Gastroesophageal sphincter (tissue), 4 donors: ENCODE results near the gene AGRP. TPM values are rescaled to one million over a fixed set of nuclear protein-coding genes. Genes with fewer than 3 reads are reported as not detected.
"Not testable (repeated sequence)": the region's sequence is repeated elsewhere in the genome, so short reads cannot be mapped to it uniquely, and the experiment has no call there.

ENCODE experiments used
- ATAC-seq: fragments of 150-250 bp; one replicate; pipeline ENCODE4 v1.9.1; 2016; ENCODE audit warnings: mild to moderate bottlenecking, moderate library complexity
- H3K27ac ChIP-seq, 4 donors: fragments of 200-600 bp; sonication (generic) in 3 of 4; 1 replicate in 3 of 4; 2 replicates in 1 of 4; pipeline ENCODE4 v1.5.1; 2016 to 2019
- H3K27me3 ChIP-seq: fragments of 200-600 bp; sonication (generic); one replicate; pipeline ENCODE4 v1.5.1; 2019
- H3K36me3 ChIP-seq, 2 donors: fragments of 200-600 bp; sonication (generic); one replicate each; pipeline ENCODE4 v1.5.1; 2019; ENCODE audit warnings: control low read depth in 1 of 2
- H3K4me1 ChIP-seq, 3 donors: fragments of 200-600 bp; sonication (generic); 1 replicate in 2 of 3; 2 replicates in 1 of 3; pipeline ENCODE4 v1.5.1; 2016 to 2019; ENCODE audit warnings: control low read depth in 2 of 3
- H3K4me3 ChIP-seq, 2 donors: fragments of 200-600 bp; sonication (generic); one replicate each; pipeline ENCODE4 v1.5.1; 2019; ENCODE audit warnings: mild to moderate bottlenecking in 1 of 2, moderate library complexity in 1 of 2
- H3K9me3 ChIP-seq, 3 donors: fragments of 200-600 bp; sonication (generic); one replicate each; pipeline ENCODE4 v1.5.1; 2017 to 2019; ENCODE audit warnings: control low read depth in 2 of 3
- CTCF ChIP-seq, 4 experiments: fragments of 200-600 bp in 2 of 4; fragments of 450-650 bp in 2 of 4; sonication (generic) in 1 of 4; IDR thresholded peaks; one replicate each; pipeline ENCODE4 v1.5.1; 2017 to 2019; ENCODE audit warnings: antibody characterized with exemption in 4 of 4, mild to moderate bottlenecking in 2 of 4, moderate library complexity in 2 of 4
- EP300 ChIP-seq: sonication (generic); formaldehyde crosslinking; IDR thresholded peaks from one replicate; pipeline ENCODE4 v1.6.1; 2017; ENCODE audit warnings: antibody characterized with exemption, mild to moderate bottlenecking
- POLR2A ChIP-seq, 2 donors: fragments of 450-650 bp; IDR thresholded peaks; one replicate each; pipeline ENCODE4 v1.6.1; 2017; ENCODE audit warnings: antibody characterized with exemption in 2 of 2, mild to moderate bottlenecking in 2 of 2, moderate library complexity in 1 of 2
- POLR2AphosphoS5 ChIP-seq: sonication (generic); formaldehyde crosslinking; IDR thresholded peaks from one replicate; pipeline ENCODE4 v1.6.1; 2017; ENCODE audit warnings: antibody characterized with exemption
- whole genome bisulfite sequencing, 2 donors: methylation state at CpG; one replicate each; pipeline ENCODE4 v1.1.5; 2018; ENCODE audit warnings: low coverage in 1 of 2; 5-methylcytosine and 5-hydroxymethylcytosine counted together
- total RNA-seq, 4 donors: library from RNA; depleted of rRNA; stranded (reverse); fragments of >200 nt; gene quantifications; one replicate each; pipeline ENCODE4 v1.1.0, GENCODE V29; 2016

AGRP gene
- total RNA-seq, 4 donors from 2014 or later: not detected

- 58 to 64% methylated on average over 5 to 8 of the region's 12 CpGs for WGBS, 2 donors
- ATAC-seq: no peak
Measured at GRCh38 chr16:67516296-67517154, 33.2 kb upstream of the AGRP start.

GRCh38 chr16:67514382-67514828 lies 31.1 kb upstream of the AGRP start:
- Histone ChIP-seq H3K4me1 (peaks cover 0 to 4% (median 0%) of the 10 kb centered on the region in 3 donors), H3K9me3 (no peaks in the 10 kb centered on the region), H3K36me3 (no peaks in the 10 kb centered on the region), H3K27ac (no peak overlapping the region), H3K27me3 (no peaks in the 10 kb centered on the region), H3K4me3 (no peak overlapping the region)
- peak; percentile 61 for ATAC-seq
- WGBS, 2 donors: 8 to 29% methylated on average over 7 to 8 of the region's 8 CpGs
- TF ChIP-seq EP300: no peak
- TF ChIP-seq POLR2AphosphoS5: no peak
- peak in 3 of 4 experiments; percentile 48 to 67 (median 62) for TF ChIP-seq CTCF (IDR thresholded peaks at IDR 0.05)
- TF ChIP-seq POLR2A (IDR thresholded peaks at IDR 0.05): no peak

More at GRCh38 chr16:67516296-67517154, 33.2 kb upstream of the AGRP start:
- Histone ChIP-seq H3K9me3 (no peaks in the 10 kb centered on the region), H3K27ac (peak overlapping the region in 1 of 4 donors; percentile 8), H3K4me3 (no peak overlapping the region), H3K27me3 (no peaks in the 10 kb centered on the region), H3K4me1 (peaks cover 0 to 8% (median under 1%) of the 10 kb centered on the region in 3 donors), H3K36me3 (no peaks in the 10 kb centered on the region)
- TF ChIP-seq EP300 (no peak), CTCF (IDR thresholded peaks at IDR 0.05) (no peak), POLR2AphosphoS5 (no peak), POLR2A (IDR thresholded peaks at IDR 0.05) (no peak)

GRCh38 chr16:67513892-67514291 lies 30.5 kb upstream of the AGRP start:
- not testable (repeated sequence) for H3K4me3 ChIP-seq, H3K9me3 ChIP-seq, H3K4me1 ChIP-seq, H3K27ac ChIP-seq, ATAC-seq, H3K27me3 ChIP-seq, H3K36me3 ChIP-seq
- WGBS, 2 donors: 100% methylated on average over 1 of the region's 1 CpG; no CpG with 5 or more reads in 1 of the 2 donors

GRCh38 chr16:67509016-67509415 lies 25.7 kb upstream of the AGRP start:
- Histone ChIP-seq H3K27ac (no peak overlapping the region), H3K36me3 (no peaks in the 10 kb centered on the region), H3K4me1 (peaks cover 0 to 2% (median 0%) of the 10 kb centered on the region in 3 donors), H3K4me3 (no peak overlapping the region), H3K27me3 (no peaks in the 10 kb centered on the region), H3K9me3 (no peaks in the 10 kb centered on the region)
- 82 to 94% methylated on average over 3 of the region's 4 CpGs for whole genome bisulfite sequencing, 2 donors
- TF ChIP-seq POLR2A (IDR thresholded peaks at IDR 0.05) (no peak), CTCF (IDR thresholded peaks at IDR 0.05) (no peak), EP300 (no peak), POLR2AphosphoS5 (no peak)
- ATAC-seq: no peak

- ATAC-seq: no peak
Measured at GRCh38 chr16:67506468-67506867, 23.1 kb upstream of the AGRP start.

More at GRCh38 chr16:67506468-67506867, 23.1 kb upstream of the AGRP start:
- TF ChIP-seq POLR2A (IDR thresholded peaks at IDR 0.05) (no peak), POLR2AphosphoS5 (no peak), EP300 (no peak), CTCF (IDR thresholded peaks at IDR 0.05) (no peak)
- Histone ChIP-seq H3K27ac (peak overlapping the region in 1 of 4 donors; percentile 6), H3K4me1 (peaks cover 0 to 8% (median 0%) of the 10 kb centered on the region in 3 donors), H3K36me3 (no peaks in the 10 kb centered on the region), H3K4me3 (no peak overlapping the region), H3K9me3 (no peaks in the 10 kb centered on the region), H3K27me3 (no peaks in the 10 kb centered on the region)
- WGBS, 2 donors: 52 to 53% methylated on average over 7 to 8 of the region's 8 CpGs
